GM12878 (cell line): ENCODE measurements around the gene PGRMC2. TPM values are rescaled to one million over a fixed set of nuclear protein-coding genes. Genes with fewer than 3 reads are reported as not detected.

ENCODE experiments used
- ATAC-seq: fragments of 200-7000 bp; cut with Tn5 transposase; 3 replicates; pipeline ENCODE4 v1.9.1; 2020; ENCODE audit warnings: mild to moderate bottlenecking, moderate library complexity
- BruUV-seq: library from RNA; stranded (reverse); fragments of 400-500 nt; replicated peaks from 2 replicates; lab custom pipeline; 2021; lab: Mats Ljungman, UMichigan
- CTCF ChIA-PET: fragments of 300-600 bp; sonication (Branson Sonifier 250); formaldehyde crosslinking; extraction: SDS; loops from one replicate; lab custom pipeline; 2021; ENCODE audit warnings: inconsistent platforms; lab: Yijun Ruan, JAX
- POLR2A ChIA-PET: fragments of 350-600 bp; formaldehyde crosslinking; extraction: SDS; loops from one replicate; lab custom pipeline; 2021; ENCODE audit warnings: inconsistent platforms; lab: Charles Lee
- RAD21 ChIA-PET: fragments of 300-600 bp; sonication (Branson Sonifier 250); formaldehyde crosslinking; loops from one replicate; lab custom pipeline; 2023; ENCODE audit warnings: antibody characterized with exemption; ENCODE audit not compliant: unreplicated experiment; lab: Charles Lee
- SMC1A ChIA-PET: fragments of 300-600 bp; sonication (Branson Sonifier 250); formaldehyde crosslinking; loops from one replicate; lab custom pipeline; 2023; ENCODE audit not compliant: unreplicated experiment, uncharacterized antibody; lab: Charles Lee
- DNase-seq: peaks from one replicate; pipeline ENCODE4 v3.0.0-alpha.2; 2011; ENCODE audit warnings: low read depth, low spot score
- FAIRE-seq: peaks from 3 replicates; lab custom pipeline; 2011; peaks lifted over from hg19 to GRCh38; lab: Jason Lieb, UNC
- H2AFZ ChIP-seq: 2 replicates; pipeline ENCODE4 v1.6.0; 2011; ENCODE audit warnings: low read depth, low read length, control low read depth; ENCODE audit not compliant: control insufficient read depth
- H3K27ac ChIP-seq: 2 replicates; pipeline ENCODE4 v1.5.1; 2011; ENCODE audit warnings: control low read depth; ENCODE audit not compliant: control insufficient read depth, insufficient read depth
- H3K27me3 ChIP-seq, 2 experiments: replicated peaks in 1 of 2; 2 replicates each; pipeline versions ENCODE4 v1.6.0 to v1.6.1; 2011; ENCODE audit warnings: low read length in 1 of 2; ENCODE audit not compliant: control insufficient read depth in 2 of 2, insufficient read depth in 2 of 2
- H3K36me3 ChIP-seq, 2 experiments: 2 replicates each; pipeline ENCODE4 v1.5.1; 2011; ENCODE audit warnings: low read length in 1 of 2; ENCODE audit not compliant: control insufficient read depth in 2 of 2, insufficient read depth in 2 of 2
- H3K4me1 ChIP-seq: 2 replicates; pipeline ENCODE4 v1.6.1; 2011; ENCODE audit warnings: mild to moderate bottlenecking, low read length, moderate library complexity, mixed read lengths; ENCODE audit not compliant: control insufficient read depth, insufficient read depth
- H3K4me2 ChIP-seq: 2 replicates; pipeline ENCODE4 v1.6.0; 2011; ENCODE audit warnings: control low read depth; ENCODE audit not compliant: control insufficient read depth, insufficient read depth
- H3K4me3 ChIP-seq: fragments of 200-600 bp; sonication (generic); 2 replicates; pipeline ENCODE4 v1.5.1; 2016
- H3K79me2 ChIP-seq: 2 replicates; pipeline ENCODE4 v1.6.0; 2011; ENCODE audit warnings: low read length; ENCODE audit not compliant: control insufficient read depth, insufficient read depth
- H3K9ac ChIP-seq: 2 replicates; pipeline ENCODE4 v1.8.0; 2011; ENCODE audit warnings: low read length, control low read depth, mixed read lengths; ENCODE audit not compliant: control insufficient read depth, insufficient read depth
- H3K9me3 ChIP-seq: replicated peaks from 3 replicates; pipeline ENCODE4 v1.5.1; 2011; ENCODE audit warnings: mild to moderate bottlenecking, low read length; ENCODE audit not compliant: control insufficient read depth, insufficient read depth
- H4K20me1 ChIP-seq: 2 replicates; pipeline ENCODE4 v1.6.0; 2011; ENCODE audit not compliant: control insufficient read depth, insufficient read depth
- ATF3 ChIP-seq: IDR thresholded peaks from 2 replicates; pipeline ENCODE4 v1.6.1; 2011; ENCODE audit warnings: low read depth, mild to moderate bottlenecking, low read length, moderate library complexity, borderline replicate concordance; ENCODE audit errors: extremely low read depth
- HDAC2 ChIP-seq: fragments of 200-600 bp; sonication (generic); IDR thresholded peaks from 2 replicates; pipeline ENCODE4 v1.6.1; 2017
- JUNB ChIP-seq: IDR thresholded peaks from 2 replicates; pipeline ENCODE4 v1.6.1; 2016; ENCODE audit warnings: antibody characterized with exemption, mild to moderate bottlenecking
- MTA2 ChIP-seq: fragments of 450-650 bp; IDR thresholded peaks from 2 replicates; pipeline ENCODE4 v1.6.1; 2016; ENCODE audit warnings: low read depth, mild to moderate bottlenecking, moderate library complexity
- NBN ChIP-seq: fragments of 450-650 bp; IDR thresholded peaks from 2 replicates; pipeline ENCODE4 v1.6.1; 2016
- PRDM15 ChIP-seq: fragments of 450-650 bp; formaldehyde crosslinking; IDR thresholded peaks from 2 replicates; pipeline ENCODE4 v1.4.0; 2020; ENCODE audit warnings: mild to moderate bottlenecking, moderate library complexity
- SMC3 ChIP-seq: IDR thresholded peaks from 2 replicates; pipeline ENCODE4 v1.6.1; 2011; ENCODE audit warnings: low read length, improper control_type of control experiment, borderline replicate concordance
- SREBF1 ChIP-seq: IDR thresholded peaks from 2 replicates; pipeline ENCODE4 v1.6.1; 2012; ENCODE audit warnings: mild to moderate bottlenecking, low read length
- WGBS: methylation state at CpG from one replicate; pipeline ENCODE4 v1.1.6; 2016; ENCODE audit warnings: low lambda C conversion rate; ENCODE audit not compliant: insufficient replicate concordance, insufficient coverage; ENCODE audit errors: missing lambda C conversion rate; 5-methylcytosine and 5-hydroxymethylcytosine counted together
- in situ Hi-C: fragments of 300-500 bp; cut with MboI; formaldehyde crosslinking; loops from 9 replicates; pipeline ENCODE4 v1.14.3; 2018; ENCODE audit warnings: mixed read lengths
- intact Hi-C: fragments of 100-400 bp; cut with micrococcal nuclease; formaldehyde crosslinking; loops from one replicate; pipeline ENCODE4 v1.14.2; 2022; ENCODE audit not compliant: unreplicated experiment
- polyA plus RNA-seq, 11 experiments: library from polyadenylated mRNA; depleted of rRNA in 4 of 11; unstranded in 6 of 11; stranded (reverse) in 5 of 11; fragments of >200 nt; fragmentation: Nextera tagmentation in 4 of 11; fragmentation: Illumina TruSeq in 1 of 11; extraction: Ambion mirVana in 4 of 11; extraction: Trizol in 1 of 11; gene quantifications; 1 replicate in 1 of 11; 2 replicates in 10 of 11; pipeline versions ENCODE4 v1.2.1 to v1.2.3, GENCODE V29; 2011 to 2016; ENCODE audit warnings: inconsistent platforms in 2 of 11, missing spikeins in 2 of 11, low read depth in 1 of 11
- total RNA-seq, 4 experiments: library from RNA; depleted of rRNA in 3 of 4; stranded (reverse); fragments of >200 nt in 3 of 4; fragmentation: Illumina TruSeq in 1 of 4; extraction: Trizol in 1 of 4; gene quantifications; 2 replicates each; pipeline versions ENCODE4 v1.2.1 to v1.2.3, GENCODE V29; 2013 to 2021
- TF ChIP-seq, protein P1 (sequence below): fragments of 450-650 bp; IDR thresholded peaks from 2 replicates; pipeline ENCODE4 v1.6.1; 2017; ENCODE audit warnings: low read depth, mild to moderate bottlenecking, moderate library complexity
- TF ChIP-seq, protein P2 (sequence below): fragments of 150-350 bp; IDR thresholded peaks from 2 replicates; pipeline ENCODE4 v1.6.1; 2014; ENCODE audit warnings: mild to moderate bottlenecking, low read depth, low read length

PGRMC2 gene
- total and polyA plus RNA-seq, 10 of the 15 experiments (the other 5 are each of a cell fraction or from before 2014, with no cell fraction given), result 6.3 to 38.4 (median 12.0) TPM

DNA sequence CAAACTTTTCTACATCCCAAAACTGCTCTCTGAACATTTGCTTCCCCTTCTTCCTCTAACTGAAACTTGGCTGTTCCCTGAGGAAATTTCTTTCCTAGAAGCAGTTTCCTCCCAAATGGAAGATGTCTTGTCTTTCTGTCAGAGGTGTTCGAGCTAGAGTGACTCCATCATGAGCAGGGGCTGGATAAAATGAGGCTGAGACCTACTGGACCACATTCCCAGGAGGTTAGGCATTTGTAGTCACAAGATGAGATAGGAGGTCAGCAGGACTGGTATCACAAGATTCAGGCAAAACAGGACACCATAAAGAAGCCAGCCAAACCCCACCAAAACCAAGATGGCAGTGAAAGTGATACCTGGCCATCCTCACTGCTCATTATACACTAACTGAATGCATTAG, 35.8 kb upstream of the PGRMC2 start (continued):
- TF ChIP-seq, protein P1, sequence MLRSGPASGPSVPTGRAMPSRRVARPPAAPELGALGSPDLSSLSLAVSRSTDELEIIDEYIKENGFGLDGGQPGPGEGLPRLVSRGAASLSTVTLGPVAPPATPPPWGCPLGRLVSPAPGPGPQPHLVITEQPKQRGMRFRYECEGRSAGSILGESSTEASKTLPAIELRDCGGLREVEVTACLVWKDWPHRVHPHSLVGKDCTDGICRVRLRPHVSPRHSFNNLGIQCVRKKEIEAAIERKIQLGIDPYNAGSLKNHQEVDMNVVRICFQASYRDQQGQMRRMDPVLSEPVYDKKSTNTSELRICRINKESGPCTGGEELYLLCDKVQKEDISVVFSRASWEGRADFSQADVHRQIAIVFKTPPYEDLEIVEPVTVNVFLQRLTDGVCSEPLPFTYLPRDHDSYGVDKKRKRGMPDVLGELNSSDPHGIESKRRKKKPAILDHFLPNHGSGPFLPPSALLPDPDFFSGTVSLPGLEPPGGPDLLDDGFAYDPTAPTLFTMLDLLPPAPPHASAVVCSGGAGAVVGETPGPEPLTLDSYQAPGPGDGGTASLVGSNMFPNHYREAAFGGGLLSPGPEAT, result no peak
- no peak for TF ChIP-seq NBN

DNA sequence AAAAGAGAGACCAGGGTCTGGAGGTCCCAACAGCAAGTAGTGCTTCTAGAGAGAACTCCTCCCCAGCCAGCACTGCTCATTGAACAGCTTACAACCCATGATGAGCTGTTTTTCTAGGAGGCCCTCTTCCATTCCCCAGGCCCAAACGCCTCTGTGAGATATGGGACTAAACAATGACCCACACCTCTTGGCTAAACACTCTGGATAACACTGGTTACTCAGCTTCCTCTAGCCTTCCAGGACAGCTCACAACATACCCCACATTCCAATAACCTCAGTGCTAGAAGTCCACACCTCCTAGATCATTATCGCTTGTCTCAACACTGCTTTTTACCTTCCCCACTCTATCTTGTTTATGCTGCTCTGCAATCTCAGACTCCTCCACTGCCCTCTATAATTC, 35.4 kb upstream of the PGRMC2 start:
- Histone ChIP-seq H3K79me2 (no peaks in the 10 kb centered on the region), H2AFZ (no peak overlapping the region), H3K4me1 (no peaks in the 10 kb centered on the region), H3K9ac (no peak overlapping the region), H3K36me3 (no peaks in the 10 kb centered on the region), H3K4me3 (no peak overlapping the region), H3K9me3 (no peaks in the 10 kb centered on the region), H3K27me3 (no peaks in the 10 kb centered on the region), H3K4me2 (no peak overlapping the region), H3K27ac (no peak overlapping the region), H4K20me1 (no peaks in the 10 kb centered on the region)
- CTCF ChIA-PET, result no interaction called here
- intact Hi-C loops, result no loop called here
- ATAC-seq (no peak), DNase-seq (no peak), FAIRE-seq (no peak)
- WGBS, result 48% methylated on average over 2 of the region's 2 CpGs
- SMC1A ChIA-PET, result no interaction called here
- POLR2A ChIA-PET, result no interaction called here
- RAD21 ChIA-PET, result no interaction called here
- TF ChIP-seq JUNB (no peak), HDAC2 (no peak), MTA2 (no peak), ATF3 (no peak), PRDM15 (no peak), SMC3 (no peak), SREBF1 (no peak)
- TF ChIP-seq, protein P2, sequence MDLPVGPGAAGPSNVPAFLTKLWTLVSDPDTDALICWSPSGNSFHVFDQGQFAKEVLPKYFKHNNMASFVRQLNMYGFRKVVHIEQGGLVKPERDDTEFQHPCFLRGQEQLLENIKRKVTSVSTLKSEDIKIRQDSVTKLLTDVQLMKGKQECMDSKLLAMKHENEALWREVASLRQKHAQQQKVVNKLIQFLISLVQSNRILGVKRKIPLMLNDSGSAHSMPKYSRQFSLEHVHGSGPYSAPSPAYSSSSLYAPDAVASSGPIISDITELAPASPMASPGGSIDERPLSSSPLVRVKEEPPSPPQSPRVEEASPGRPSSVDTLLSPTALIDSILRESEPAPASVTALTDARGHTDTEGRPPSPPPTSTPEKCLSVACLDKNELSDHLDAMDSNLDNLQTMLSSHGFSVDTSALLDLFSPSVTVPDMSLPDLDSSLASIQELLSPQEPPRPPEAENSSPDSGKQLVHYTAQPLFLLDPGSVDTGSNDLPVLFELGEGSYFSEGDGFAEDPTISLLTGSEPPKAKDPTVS, result no peak
- in situ Hi-C loops, result no loop called here
- no TSS peak for BruUV-seq
